HG02981 (cell line): ENCODE results near the gene FOXD2.

Experiments used
- ATAC-seq: cut with Tn5 transposase; IDR thresholded peaks from one replicate; pipeline ENCODE4 v1.9.1; 2021; ENCODE audit warnings: mild to moderate bottlenecking, moderate library complexity; ENCODE audit not compliant: unreplicated experiment

The FOXD2 gene

GRCh38 chr1:47416319-47417169 lies 21.3 kb upstream of the FOXD2 start:
- no peak for ATAC-seq

- no peak for ATAC-seq
Observed at GRCh38 chr1:47417170-47418044, 20.4 kb upstream of the FOXD2 start.

- ATAC-seq: no peak
Observed at GRCh38 chr1:47418122-47418521, 19.7 kb upstream of the FOXD2 start.

- no peak for ATAC-seq
Observed at GRCh38 chr1:47418681-47419325, 19.0 kb upstream of the FOXD2 start.

GRCh38 chr1:47420547-47420946 lies 17.3 kb upstream of the FOXD2 start:
- no peak for ATAC-seq

- no peak for ATAC-seq
Observed at GRCh38 chr1:47423872-47424271, 14.0 kb upstream of the FOXD2 start.

GRCh38 chr1:47424336-47424982 lies 13.4 kb upstream of the FOXD2 start:
- ATAC-seq: no peak

- ATAC-seq: no peak
Observed at GRCh38 chr1:47431534-47431933, 6.3 kb upstream of the FOXD2 start.

GRCh38 chr1:47432071-47433036 lies 5.5 kb upstream of the FOXD2 start:
- ATAC-seq: peak; percentile 36

GRCh38 chr1:47433037-47433421 lies 4.8 kb upstream of the FOXD2 start:
- no peak for ATAC-seq

GRCh38 chr1:47433477-47434050 lies 4.3 kb upstream of the FOXD2 start:
- no peak for ATAC-seq

GRCh38 chr1:47434051-47434842 lies 3.6 kb upstream of the FOXD2 start:
- no peak for ATAC-seq

GRCh38 chr1:47435506-47436303 lies 2.1 kb upstream of the FOXD2 start:
- ATAC-seq: no peak

GRCh38 chr1:47436304-47436978 lies 1.4 kb upstream of the FOXD2 start:
- peak; percentile 42 for ATAC-seq

GRCh38 chr1:47436979-47437446 lies 831 bp upstream of the FOXD2 start:
- ATAC-seq: peak; percentile 3

- no peak for ATAC-seq
Observed at GRCh38 chr1:47438165-47439016, 547 bp downstream of the FOXD2 start.
